HG03575 (cell line): ENCODE data around the gene EIF2B2.

Experiments used
- ATAC-seq: cut with Tn5 transposase; IDR thresholded peaks from one replicate; pipeline ENCODE4 v1.9.1; 2021; ENCODE audit not compliant: unreplicated experiment, insufficient number of reproducible peaks, low FRiP score; ENCODE audit errors: extremely low read depth

EIF2B2 gene

GRCh38 chr14:75059642-75060041 lies 56.9 kb downstream of the EIF2B2 start:
- ATAC-seq = no peak

- ATAC-seq = no peak
Observed at GRCh38 chr14:75060420-75060819, 57.7 kb downstream of the EIF2B2 start.
